Spleen (tissue), 7 donors: Measurements from ENCODE around the gene RIMBP2.

Experiments used
- CTCF ChIP-seq, 11 experiments: fragments of 200-600 bp in 7 of 11; fragments of 450-650 bp in 4 of 11; sonication (generic) in 4 of 11; IDR thresholded peaks in 8 of 11; conservative IDR thresholded peaks in 3 of 11; 1 replicate in 7 of 11; 2 replicates in 4 of 11; pipeline versions ENCODE4 v1.4.0 to v1.8.0; 2016 to 2021; ENCODE audit warnings: antibody characterized with exemption in 11 of 11, inconsistent platforms in 4 of 11, mild to moderate bottlenecking in 1 of 11
- POLR2A ChIP-seq, 3 donors: fragments of 450-650 bp; IDR thresholded peaks; one replicate each; pipeline ENCODE4 v1.5.1; 2017; ENCODE audit warnings: antibody characterized with exemption in 3 of 3, mild to moderate bottlenecking in 1 of 3
- donor health status: DM: no; HTN: no; CAD: no; lungs with moderate emphysema.
- donor health status: DM: no; HTN: no; CAD: no.
- donor health status: DM: no; HTN: no; CAD: no.

- no peak for TF ChIP-seq CTCF (IDR thresholded peaks at IDR 0.05 in 8 of 11, conservative IDR thresholded peaks at IDR 0.05 in 3 of 11)
- TF ChIP-seq POLR2A (IDR thresholded peaks at IDR 0.05) = no peak
Observed at GRCh38 chr12:130704606-130705005, 11.5 kb downstream of the RIMBP2 start.
